GM12878 (cell line): ENCODE measurements around the gene NPR1. TPM values are rescaled to one million over a fixed set of nuclear protein-coding genes. Genes with fewer than 3 reads are reported as not detected.

ENCODE experiments used
- CBFB ChIP-seq: IDR thresholded peaks from 2 replicates; pipeline ENCODE4 v1.6.1; 2016; ENCODE audit warnings: antibody characterized with exemption, low read depth
- EED ChIP-seq: sonication (generic); IDR thresholded peaks from 2 replicates; pipeline ENCODE4 v1.6.1; 2016; ENCODE audit warnings: antibody characterized with exemption, low read depth
- FOXM1 ChIP-seq: IDR thresholded peaks from 2 replicates; pipeline ENCODE4 v1.6.1; 2012; ENCODE audit warnings: low read depth, mild to moderate bottlenecking, inconsistent platforms, low read length, moderate library complexity
- GATAD2B ChIP-seq: fragments of 450-650 bp; conservative IDR thresholded peaks from 2 replicates; pipeline ENCODE4 v1.6.1; 2017; ENCODE audit warnings: low read depth, mild to moderate bottlenecking, moderate library complexity
- IKZF1 ChIP-seq: fragments of 450-650 bp; conservative IDR thresholded peaks from 2 replicates; pipeline ENCODE4 v1.6.1; 2017; ENCODE audit warnings: antibody characterized with exemption, mild to moderate bottlenecking
- NR2C2 ChIP-seq: IDR thresholded peaks from 2 replicates; pipeline ENCODE4 v1.6.1; 2011; ENCODE audit warnings: borderline replicate concordance, low read depth; ENCODE audit not compliant: control insufficient read depth, insufficient read length
- PAX5 ChIP-seq: IDR thresholded peaks from 2 replicates; pipeline ENCODE4 v1.6.1; 2011; ENCODE audit warnings: low read depth, low read length, borderline replicate concordance
- RAD21 ChIP-seq: IDR thresholded peaks from 2 replicates; pipeline ENCODE4 v1.6.1; 2011; ENCODE audit warnings: mild to moderate bottlenecking, low read depth, low read length, moderate library complexity; ENCODE audit not compliant: insufficient read depth
- SMC3 ChIP-seq: IDR thresholded peaks from 2 replicates; pipeline ENCODE4 v1.6.1; 2011; ENCODE audit warnings: low read length, improper control_type of control experiment, borderline replicate concordance
- SPI1 ChIP-seq: IDR thresholded peaks from 2 replicates; pipeline ENCODE4 v1.6.1; 2011; ENCODE audit warnings: low read depth, mild to moderate bottlenecking, low read length, moderate library complexity, borderline replicate concordance; ENCODE audit not compliant: insufficient read depth
- SUZ12 ChIP-seq: fragments of 200-600 bp; sonication (generic); IDR thresholded peaks from one replicate; pipeline ENCODE4 v1.6.1; 2018; ENCODE audit warnings: antibody characterized with exemption, mild to moderate bottlenecking; ENCODE audit not compliant: unreplicated experiment
- TCF7 ChIP-seq: IDR thresholded peaks from 2 replicates; pipeline ENCODE4 v1.6.1; 2014; ENCODE audit warnings: antibody characterized with exemption, borderline replicate concordance
- ZNF24 ChIP-seq: fragments of 450-650 bp; IDR thresholded peaks from 2 replicates; pipeline ENCODE4 v1.6.1; 2017; ENCODE audit warnings: antibody characterized with exemption, mild to moderate bottlenecking
- polyA plus RNA-seq, 11 experiments: library from polyadenylated mRNA; depleted of rRNA in 4 of 11; unstranded in 6 of 11; stranded (reverse) in 5 of 11; fragments of >200 nt; fragmentation: Nextera tagmentation in 4 of 11; fragmentation: Illumina TruSeq in 1 of 11; extraction: Ambion mirVana in 4 of 11; extraction: Trizol in 1 of 11; gene quantifications; 1 replicate in 1 of 11; 2 replicates in 10 of 11; pipeline versions ENCODE4 v1.2.1 to v1.2.3, GENCODE V29; 2011 to 2016; ENCODE audit warnings: inconsistent platforms in 2 of 11, missing spikeins in 2 of 11, low read depth in 1 of 11
- total RNA-seq, 4 experiments: library from RNA; depleted of rRNA in 3 of 4; stranded (reverse); fragments of >200 nt in 3 of 4; fragmentation: Illumina TruSeq in 1 of 4; extraction: Trizol in 1 of 4; gene quantifications; 2 replicates each; pipeline versions ENCODE4 v1.2.1 to v1.2.3, GENCODE V29; 2013 to 2021
- TF ChIP-seq, protein P1 (sequence below): IDR thresholded peaks from 2 replicates; pipeline ENCODE4 v1.6.1; 2011; ENCODE audit warnings: mild to moderate bottlenecking, low read depth, low read length, moderate library complexity; ENCODE audit not compliant: insufficient replicate concordance
- TF ChIP-seq, protein P2 (sequence below): IDR thresholded peaks from 2 replicates; pipeline ENCODE4 v1.6.1; 2012; ENCODE audit warnings: improper control_type of control experiment, low read depth, low read length; ENCODE audit not compliant: insufficient replicate concordance
- TF ChIP-seq, protein P3 (sequence below): fragments of 450-650 bp; IDR thresholded peaks from 2 replicates; pipeline ENCODE4 v1.6.1; 2017; ENCODE audit warnings: mild to moderate bottlenecking, moderate library complexity
- TF ChIP-seq, protein P4 (sequence below): fragments of 450-650 bp; IDR thresholded peaks from 2 replicates; pipeline ENCODE4 v1.6.1; 2017; ENCODE audit warnings: low read depth, mild to moderate bottlenecking, moderate library complexity

Gene NPR1
- total and polyA plus RNA-seq, 10 of the 15 experiments (the other 5 are each of a cell fraction or from before 2014, with no cell fraction given): 0.09 to 2.1 (median 0.28) TPM; not detected in 1

DNA sequence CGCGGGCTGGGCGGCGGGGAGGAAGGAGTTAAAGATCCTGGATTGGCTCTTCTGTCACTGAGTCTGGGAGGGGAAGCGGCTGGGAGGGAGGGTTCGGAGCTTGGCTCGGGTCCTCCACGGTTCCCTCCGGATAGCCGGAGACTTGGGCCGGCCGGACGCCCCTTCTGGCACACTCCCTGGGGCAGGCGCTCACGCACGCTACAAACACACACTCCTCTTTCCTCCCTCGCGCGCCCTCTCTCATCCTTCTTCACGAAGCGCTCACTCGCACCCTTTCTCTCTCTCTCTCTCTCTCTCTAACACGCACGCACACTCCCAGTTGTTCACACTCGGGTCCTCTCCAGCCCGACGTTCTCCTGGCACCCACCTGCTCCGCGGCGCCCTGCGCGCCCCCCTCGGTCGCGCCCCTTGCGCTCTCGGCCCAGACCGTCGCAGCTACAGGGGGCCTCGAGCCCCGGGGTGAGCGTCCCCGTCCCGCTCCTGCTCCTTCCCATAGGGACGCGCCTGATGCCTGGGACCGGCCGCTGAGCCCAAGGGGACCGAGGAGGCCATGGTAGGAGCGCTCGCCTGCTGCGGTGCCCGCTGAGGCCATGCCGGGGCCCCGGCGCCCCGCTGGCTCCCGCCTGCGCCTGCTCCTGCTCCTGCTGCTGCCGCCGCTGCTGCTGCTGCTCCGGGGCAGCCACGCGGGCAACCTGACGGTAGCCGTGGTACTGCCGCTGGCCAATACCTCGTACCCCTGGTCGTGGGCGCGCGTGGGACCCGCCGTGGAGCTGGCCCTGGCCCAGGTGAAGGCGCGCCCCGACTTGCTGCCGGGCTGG is at the start of gene NPR1 (continued):
- TF ChIP-seq, protein P1, sequence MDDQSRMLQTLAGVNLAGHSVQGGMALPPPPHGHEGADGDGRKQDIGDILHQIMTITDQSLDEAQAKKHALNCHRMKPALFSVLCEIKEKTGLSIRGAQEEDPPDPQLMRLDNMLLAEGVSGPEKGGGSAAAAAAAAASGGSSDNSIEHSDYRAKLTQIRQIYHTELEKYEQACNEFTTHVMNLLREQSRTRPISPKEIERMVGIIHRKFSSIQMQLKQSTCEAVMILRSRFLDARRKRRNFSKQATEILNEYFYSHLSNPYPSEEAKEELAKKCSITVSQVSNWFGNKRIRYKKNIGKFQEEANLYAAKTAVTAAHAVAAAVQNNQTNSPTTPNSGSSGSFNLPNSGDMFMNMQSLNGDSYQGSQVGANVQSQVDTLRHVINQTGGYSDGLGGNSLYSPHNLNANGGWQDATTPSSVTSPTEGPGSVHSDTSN: no peak
- TF ChIP-seq SMC3: no peak
- TF ChIP-seq, protein P2, sequence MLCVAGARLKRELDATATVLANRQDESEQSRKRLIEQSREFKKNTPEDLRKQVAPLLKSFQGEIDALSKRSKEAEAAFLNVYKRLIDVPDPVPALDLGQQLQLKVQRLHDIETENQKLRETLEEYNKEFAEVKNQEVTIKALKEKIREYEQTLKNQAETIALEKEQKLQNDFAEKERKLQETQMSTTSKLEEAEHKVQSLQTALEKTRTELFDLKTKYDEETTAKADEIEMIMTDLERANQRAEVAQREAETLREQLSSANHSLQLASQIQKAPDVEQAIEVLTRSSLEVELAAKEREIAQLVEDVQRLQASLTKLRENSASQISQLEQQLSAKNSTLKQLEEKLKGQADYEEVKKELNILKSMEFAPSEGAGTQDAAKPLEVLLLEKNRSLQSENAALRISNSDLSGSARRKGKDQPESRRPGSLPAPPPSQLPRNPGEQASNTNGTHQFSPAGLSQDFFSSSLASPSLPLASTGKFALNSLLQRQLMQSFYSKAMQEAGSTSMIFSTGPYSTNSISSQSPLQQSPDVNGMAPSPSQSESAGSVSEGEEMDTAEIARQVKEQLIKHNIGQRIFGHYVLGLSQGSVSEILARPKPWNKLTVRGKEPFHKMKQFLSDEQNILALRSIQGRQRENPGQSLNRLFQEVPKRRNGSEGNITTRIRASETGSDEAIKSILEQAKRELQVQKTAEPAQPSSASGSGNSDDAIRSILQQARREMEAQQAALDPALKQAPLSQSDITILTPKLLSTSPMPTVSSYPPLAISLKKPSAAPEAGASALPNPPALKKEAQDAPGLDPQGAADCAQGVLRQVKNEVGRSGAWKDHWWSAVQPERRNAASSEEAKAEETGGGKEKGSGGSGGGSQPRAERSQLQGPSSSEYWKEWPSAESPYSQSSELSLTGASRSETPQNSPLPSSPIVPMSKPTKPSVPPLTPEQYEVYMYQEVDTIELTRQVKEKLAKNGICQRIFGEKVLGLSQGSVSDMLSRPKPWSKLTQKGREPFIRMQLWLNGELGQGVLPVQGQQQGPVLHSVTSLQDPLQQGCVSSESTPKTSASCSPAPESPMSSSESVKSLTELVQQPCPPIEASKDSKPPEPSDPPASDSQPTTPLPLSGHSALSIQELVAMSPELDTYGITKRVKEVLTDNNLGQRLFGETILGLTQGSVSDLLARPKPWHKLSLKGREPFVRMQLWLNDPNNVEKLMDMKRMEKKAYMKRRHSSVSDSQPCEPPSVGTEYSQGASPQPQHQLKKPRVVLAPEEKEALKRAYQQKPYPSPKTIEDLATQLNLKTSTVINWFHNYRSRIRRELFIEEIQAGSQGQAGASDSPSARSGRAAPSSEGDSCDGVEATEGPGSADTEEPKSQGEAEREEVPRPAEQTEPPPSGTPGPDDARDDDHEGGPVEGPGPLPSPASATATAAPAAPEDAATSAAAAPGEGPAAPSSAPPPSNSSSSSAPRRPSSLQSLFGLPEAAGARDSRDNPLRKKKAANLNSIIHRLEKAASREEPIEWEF: no peak
- TF ChIP-seq, protein P3, sequence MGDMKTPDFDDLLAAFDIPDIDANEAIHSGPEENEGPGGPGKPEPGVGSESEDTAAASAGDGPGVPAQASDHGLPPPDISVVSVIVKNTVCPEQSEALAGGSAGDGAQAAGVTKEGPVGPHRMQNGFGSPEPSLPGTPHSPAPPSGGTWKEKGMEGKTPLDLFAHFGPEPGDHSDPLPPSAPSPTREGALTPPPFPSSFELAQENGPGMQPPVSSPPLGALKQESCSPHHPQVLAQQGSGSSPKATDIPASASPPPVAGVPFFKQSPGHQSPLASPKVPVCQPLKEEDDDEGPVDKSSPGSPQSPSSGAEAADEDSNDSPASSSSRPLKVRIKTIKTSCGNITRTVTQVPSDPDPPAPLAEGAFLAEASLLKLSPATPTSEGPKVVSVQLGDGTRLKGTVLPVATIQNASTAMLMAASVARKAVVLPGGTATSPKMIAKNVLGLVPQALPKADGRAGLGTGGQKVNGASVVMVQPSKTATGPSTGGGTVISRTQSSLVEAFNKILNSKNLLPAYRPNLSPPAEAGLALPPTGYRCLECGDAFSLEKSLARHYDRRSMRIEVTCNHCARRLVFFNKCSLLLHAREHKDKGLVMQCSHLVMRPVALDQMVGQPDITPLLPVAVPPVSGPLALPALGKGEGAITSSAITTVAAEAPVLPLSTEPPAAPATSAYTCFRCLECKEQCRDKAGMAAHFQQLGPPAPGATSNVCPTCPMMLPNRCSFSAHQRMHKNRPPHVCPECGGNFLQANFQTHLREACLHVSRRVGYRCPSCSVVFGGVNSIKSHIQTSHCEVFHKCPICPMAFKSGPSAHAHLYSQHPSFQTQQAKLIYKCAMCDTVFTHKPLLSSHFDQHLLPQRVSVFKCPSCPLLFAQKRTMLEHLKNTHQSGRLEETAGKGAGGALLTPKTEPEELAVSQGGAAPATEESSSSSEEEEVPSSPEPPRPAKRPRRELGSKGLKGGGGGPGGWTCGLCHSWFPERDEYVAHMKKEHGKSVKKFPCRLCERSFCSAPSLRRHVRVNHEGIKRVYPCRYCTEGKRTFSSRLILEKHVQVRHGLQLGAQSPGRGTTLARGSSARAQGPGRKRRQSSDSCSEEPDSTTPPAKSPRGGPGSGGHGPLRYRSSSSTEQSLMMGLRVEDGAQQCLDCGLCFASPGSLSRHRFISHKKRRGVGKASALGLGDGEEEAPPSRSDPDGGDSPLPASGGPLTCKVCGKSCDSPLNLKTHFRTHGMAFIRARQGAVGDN: no peak
- no peak for TF ChIP-seq PAX5
- TF ChIP-seq GATAD2B: peak; percentile 27; the same call in 1 of the 2 replicates
- TF ChIP-seq ZNF24: no peak
- TF ChIP-seq RAD21: no peak
- TF ChIP-seq IKZF1: no peak
- no peak for TF ChIP-seq TCF7
- no peak for TF ChIP-seq NR2C2
- TF ChIP-seq SUZ12: peak; percentile 88
- TF ChIP-seq EED: no peak
- no peak for TF ChIP-seq FOXM1
- TF ChIP-seq, protein P4, sequence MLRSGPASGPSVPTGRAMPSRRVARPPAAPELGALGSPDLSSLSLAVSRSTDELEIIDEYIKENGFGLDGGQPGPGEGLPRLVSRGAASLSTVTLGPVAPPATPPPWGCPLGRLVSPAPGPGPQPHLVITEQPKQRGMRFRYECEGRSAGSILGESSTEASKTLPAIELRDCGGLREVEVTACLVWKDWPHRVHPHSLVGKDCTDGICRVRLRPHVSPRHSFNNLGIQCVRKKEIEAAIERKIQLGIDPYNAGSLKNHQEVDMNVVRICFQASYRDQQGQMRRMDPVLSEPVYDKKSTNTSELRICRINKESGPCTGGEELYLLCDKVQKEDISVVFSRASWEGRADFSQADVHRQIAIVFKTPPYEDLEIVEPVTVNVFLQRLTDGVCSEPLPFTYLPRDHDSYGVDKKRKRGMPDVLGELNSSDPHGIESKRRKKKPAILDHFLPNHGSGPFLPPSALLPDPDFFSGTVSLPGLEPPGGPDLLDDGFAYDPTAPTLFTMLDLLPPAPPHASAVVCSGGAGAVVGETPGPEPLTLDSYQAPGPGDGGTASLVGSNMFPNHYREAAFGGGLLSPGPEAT: no peak
- TF ChIP-seq SPI1: no peak
- TF ChIP-seq CBFB: no peak
